ENCODE results near the gene KLHL22. TPM values are rescaled to one million over a fixed set of nuclear protein-coding genes. Genes with fewer than 3 reads are reported as not detected.
A peak's percentile ranks its signal among the peaks of the same experiment; 100 is the strongest.

KLHL22 gene
- total and polyA plus RNA-seq, 4 donors = 12.1 to 28.3 (median 18.8) TPM

- Histone ChIP-seq H3K4me3 (no peak overlapping the region), H3K27me3 (ENCODE audit: control insufficient read depth in 3 of 3, insufficient read depth in 3 of 3, low read length in 2 of 3) (no peaks in the 10 kb centered on the region), H3K9me3 (ENCODE audit: control insufficient read depth in 4 of 4, insufficient read depth in 3 of 4, low read length in 3 of 4) (no peaks in the 10 kb centered on the region), H3K36me3 (ENCODE audit: control insufficient read depth in 4 of 4, insufficient read depth in 4 of 4, low read length in 4 of 4) (peaks cover 0 to 14% (median 10%) of the 10 kb centered on the region in 4 donors), H3K27ac (ENCODE audit: low read depth in 1 of 2, low read length in 1 of 2) (peak overlapping the region in 1 of 2 donors; percentile 48), H3K4me1 (ENCODE audit: control insufficient read depth in 5 of 5, insufficient read depth in 5 of 5, low read length in 5 of 5) (peaks cover 0 to 14% (median 9%) of the 10 kb centered on the region in 5 donors), H3K9ac (ENCODE audit: insufficient read depth in 1 of 2, low read length in 2 of 2) (no peak overlapping the region)
- TF ChIP-seq CTCF (IDR thresholded peaks at IDR 0.05; ENCODE audit: control extremely low read depth, extremely low read depth) = no peak
- 81 to 85% methylated on average over 21 of the region's 21 CpGs for WGBS, 2 donors
- ATAC-seq (ENCODE audit: insufficient read depth, low FRiP score) (no peak), DNase-seq (no peak)
Observed at GRCh38 chr22:20441631-20442484, 53.7 kb downstream of the KLHL22 start.

DNA sequence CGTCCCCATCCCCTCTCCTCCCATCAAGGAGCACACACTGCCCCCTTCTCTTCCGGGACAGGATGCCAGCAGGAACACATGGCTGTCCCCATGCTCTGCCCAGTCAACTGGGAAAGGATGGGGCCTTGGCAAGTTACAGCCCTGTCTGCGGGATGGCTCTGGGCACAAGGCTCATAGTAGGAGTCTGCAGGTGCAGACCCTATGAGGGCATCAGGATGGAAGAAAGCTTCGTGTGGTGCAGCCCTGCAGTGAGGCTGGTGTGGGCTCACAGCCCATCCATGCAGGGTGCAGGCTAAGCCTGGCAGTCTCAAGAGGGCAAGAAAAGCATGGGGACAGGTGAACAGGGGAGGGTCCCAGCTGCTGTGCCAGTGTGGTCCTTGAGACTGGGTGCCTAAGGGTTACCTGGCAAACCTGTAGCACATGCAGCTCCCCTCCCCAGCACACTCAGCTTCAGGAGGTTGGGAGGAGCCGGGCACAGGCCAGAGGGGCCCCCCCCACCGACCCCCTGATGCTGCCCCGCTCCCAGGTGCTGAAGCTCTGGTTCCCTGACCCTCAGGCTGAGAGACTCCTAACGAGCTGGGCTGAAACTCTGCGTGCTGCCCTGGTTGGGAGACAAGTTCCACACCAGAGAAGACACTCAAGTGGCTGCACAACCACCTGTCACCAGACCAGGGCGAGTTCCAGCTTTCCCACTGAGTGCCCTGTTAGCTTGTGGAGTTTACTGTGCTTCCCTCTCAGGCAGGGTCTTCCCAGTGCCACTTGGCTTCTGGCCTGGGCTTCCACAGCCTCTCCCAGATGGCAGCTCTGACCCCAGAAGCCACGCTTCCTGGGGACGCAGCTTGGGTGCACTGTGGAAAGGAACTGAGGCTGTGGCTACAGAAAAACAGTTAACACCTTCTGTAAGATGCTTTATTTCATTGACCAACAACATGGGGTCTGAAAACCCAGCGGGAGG, 54.7 kb downstream of the KLHL22 start:
- Histone ChIP-seq H3K9ac (ENCODE audit: insufficient read depth in 1 of 2, low read length in 2 of 2) (no peak overlapping the region), H3K27me3 (ENCODE audit: control insufficient read depth in 3 of 3, insufficient read depth in 3 of 3, low read length in 2 of 3) (no peaks in the 10 kb centered on the region), H3K4me3 (no peak overlapping the region), H3K9me3 (ENCODE audit: control insufficient read depth in 4 of 4, insufficient read depth in 3 of 4, low read length in 3 of 4) (no peaks in the 10 kb centered on the region), H3K27ac (ENCODE audit: low read depth in 1 of 2, low read length in 1 of 2) (no peak overlapping the region), H3K4me1 (ENCODE audit: control insufficient read depth in 5 of 5, insufficient read depth in 5 of 5, low read length in 5 of 5) (peaks cover 0 to 18% (median 11%) of the 10 kb centered on the region in 5 donors), H3K36me3 (ENCODE audit: control insufficient read depth in 4 of 4, insufficient read depth in 4 of 4, low read length in 4 of 4) (peaks cover 0 to 10% (median 9%) of the 10 kb centered on the region in 4 donors)
- no peak for DNase-seq
- 81% methylated on average over 13 of the region's 13 CpGs for WGBS, 2 donors
- TF ChIP-seq CTCF (IDR thresholded peaks at IDR 0.05; ENCODE audit: control extremely low read depth, extremely low read depth) = no peak
- no peak for ATAC-seq (ENCODE audit: insufficient read depth, low FRiP score)

GRCh38 chr22:20439928-20440575, 55.5 kb downstream of the KLHL22 start:
- H3K9me3 ChIP-seq (ENCODE audit: control insufficient read depth in 4 of 4, insufficient read depth in 3 of 4, low read length in 3 of 4) = no peaks in the 10 kb centered on the region
- H3K27me3 ChIP-seq (ENCODE audit: control insufficient read depth in 3 of 3, insufficient read depth in 3 of 3, low read length in 2 of 3) = no peaks in the 10 kb centered on the region
- DNase-seq = no peak
- WGBS, 2 donors = 97 to 98% methylated on average over 5 of the region's 5 CpGs
- peaks cover 0 to 9% (median 7%) of the 10 kb centered on the region in 4 donors for H3K36me3 ChIP-seq (ENCODE audit: control insufficient read depth in 4 of 4, insufficient read depth in 4 of 4, low read length in 4 of 4)
- TF ChIP-seq CTCF (IDR thresholded peaks at IDR 0.05; ENCODE audit: control extremely low read depth, extremely low read depth) = no peak
- no peak for ATAC-seq (ENCODE audit: insufficient read depth, low FRiP score)
- H3K4me1 ChIP-seq (ENCODE audit: control insufficient read depth in 5 of 5, insufficient read depth in 5 of 5, low read length in 5 of 5) = peaks cover 0 to 26% (median 11%) of the 10 kb centered on the region in 5 donors
- H3K9ac ChIP-seq (ENCODE audit: insufficient read depth in 1 of 2, low read length in 2 of 2) = no peak overlapping the region
- no peak overlapping the region for H3K4me3 ChIP-seq
- no peak overlapping the region for H3K27ac ChIP-seq (ENCODE audit: low read depth in 1 of 2, low read length in 1 of 2)

Data from lung (tissue), 12 donors.